Subcutaneous abdominal adipose tissue (tissue), 5 donors: ENCODE measurements around the gene APP.

Source experiments
- H3K27ac ChIP-seq: one replicate; pipeline ENCODE4 v1.7.0; 2013; ENCODE audit warnings: low read depth, mild to moderate bottlenecking, inconsistent platforms, low read length, moderate library complexity
- H3K27me3 ChIP-seq, 5 donors: one replicate each; pipeline ENCODE4 v1.7.0; 2013; ENCODE audit warnings: low read length in 5 of 5, inconsistent platforms in 1 of 5; ENCODE audit not compliant: control insufficient read depth in 5 of 5, insufficient read depth in 4 of 5
- H3K36me3 ChIP-seq, 5 donors: one replicate each; pipeline ENCODE4 v1.7.0; 2013; ENCODE audit warnings: low read length in 5 of 5; ENCODE audit not compliant: control insufficient read depth in 5 of 5, insufficient read depth in 5 of 5
- H3K4me1 ChIP-seq, 5 donors: one replicate each; pipeline ENCODE4 v1.7.0; 2013; ENCODE audit warnings: low read length in 5 of 5, mild to moderate bottlenecking in 3 of 5, moderate library complexity in 1 of 5; ENCODE audit not compliant: control insufficient read depth in 5 of 5, insufficient read depth in 5 of 5
- H3K4me3 ChIP-seq, 5 donors: one replicate each; pipeline ENCODE4 v1.7.0; 2013; ENCODE audit warnings: low read length in 5 of 5, low read depth in 1 of 5
- H3K9ac ChIP-seq, 5 donors: one replicate each; pipeline ENCODE4 v1.7.0; 2013; ENCODE audit warnings: low read length in 5 of 5, mild to moderate bottlenecking in 4 of 5, moderate library complexity in 3 of 5
- H3K9me3 ChIP-seq, 5 donors: one replicate each; pipeline ENCODE4 v1.7.0; 2013; ENCODE audit warnings: low read length in 5 of 5; ENCODE audit not compliant: control insufficient read depth in 5 of 5
- donor health status: healthy.
- donor health status: healthy.
- donor health status: healthy.
- donor health status: healthy.
- donor health status: healthy.

Gene APP

GRCh38 chr21:26167593-26167992 is 3.0 kb downstream of the APP start:
- H3K9ac ChIP-seq: no peak overlapping the region
- H3K4me3 ChIP-seq: peak overlapping the region in 3 of 5 donors; percentile 12 to 34 (median 20)
- H3K27me3 ChIP-seq: no peaks in the 10 kb centered on the region
- no peaks in the 10 kb centered on the region for H3K9me3 ChIP-seq
- peaks cover 0 to 46% (median 29%) of the 10 kb centered on the region in 5 donors for H3K4me1 ChIP-seq
- peak overlapping the region; percentile 89 for H3K27ac ChIP-seq
- H3K36me3 ChIP-seq: no peaks in the 10 kb centered on the region

DNA sequence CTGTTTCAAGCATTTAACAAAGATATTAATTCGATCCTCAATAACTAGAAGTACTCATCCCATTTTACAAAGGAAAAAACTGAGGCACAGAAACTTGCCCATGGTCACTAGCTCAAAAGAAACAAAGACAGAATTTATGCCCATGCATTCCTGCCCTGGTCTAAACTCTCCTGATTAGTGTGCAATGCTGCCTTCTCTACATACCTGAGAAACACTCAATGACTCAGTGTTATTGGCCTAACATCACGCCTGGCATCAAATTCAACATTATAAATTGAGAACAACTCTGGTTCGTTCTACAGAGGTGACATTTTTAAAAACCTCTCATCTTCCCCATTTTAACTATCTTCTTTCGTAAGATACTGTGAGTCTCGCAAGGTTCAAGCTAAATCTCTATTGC is 5.2 kb downstream of the APP start:
- Histone ChIP-seq H3K27ac (no peak overlapping the region), H3K27me3 (no peaks in the 10 kb centered on the region), H3K36me3 (no peaks in the 10 kb centered on the region), H3K4me3 (no peak overlapping the region), H3K9me3 (no peaks in the 10 kb centered on the region), H3K4me1 (peaks cover 0 to 39% (median 21%) of the 10 kb centered on the region in 5 donors), H3K9ac (no peak overlapping the region)

DNA sequence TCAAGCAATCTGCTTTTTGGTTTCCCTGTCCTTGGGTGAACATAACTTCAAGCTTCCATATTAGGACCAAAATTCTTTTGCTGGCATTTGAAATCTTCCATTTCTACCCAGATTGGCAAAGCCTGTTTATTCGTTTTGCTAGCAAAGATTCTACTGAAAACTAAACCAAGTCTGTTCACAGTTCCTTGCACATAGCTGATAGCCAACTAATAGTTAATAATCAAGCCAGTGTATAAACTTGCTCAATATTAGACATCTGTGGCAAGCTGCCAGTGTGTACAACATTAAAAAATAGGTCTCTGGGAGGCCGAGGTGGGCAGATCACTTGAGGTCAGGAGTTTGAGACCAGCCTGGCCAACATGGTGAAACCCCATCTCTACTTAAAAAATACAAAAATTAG is 6.3 kb downstream of the APP start:
- H3K27me3 ChIP-seq: no peaks in the 10 kb centered on the region
- H3K36me3 ChIP-seq: no peaks in the 10 kb centered on the region
- peaks cover 0 to 31% (median 11%) of the 10 kb centered on the region in 5 donors for H3K4me1 ChIP-seq
- no peak overlapping the region for H3K4me3 ChIP-seq
- H3K9ac ChIP-seq: no peak overlapping the region
- no peak overlapping the region for H3K27ac ChIP-seq
- no peaks in the 10 kb centered on the region for H3K9me3 ChIP-seq

DNA sequence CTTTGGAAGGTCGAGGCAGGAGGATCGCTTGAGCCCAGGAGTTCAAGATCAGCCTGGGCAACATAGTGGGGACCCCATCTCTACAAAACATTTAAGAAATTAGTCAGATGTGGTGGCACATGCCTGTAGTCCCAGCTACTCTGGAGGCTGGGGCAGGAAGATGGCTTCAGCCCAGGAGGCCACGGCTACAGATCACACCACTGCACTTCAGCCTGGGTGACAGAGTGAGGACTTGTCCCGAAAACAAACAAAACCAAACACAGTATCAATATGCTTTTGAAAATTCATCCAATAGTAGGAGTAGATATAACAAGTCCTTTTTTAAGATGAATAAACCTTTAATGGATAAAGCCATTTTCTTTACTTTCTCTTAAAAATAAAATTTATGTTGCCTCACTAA is 8.5 kb downstream of the APP start:
- H3K27ac ChIP-seq: no peak overlapping the region
- H3K9ac ChIP-seq: no peak overlapping the region
- H3K4me1 ChIP-seq: peaks cover 0 to 10% (median 0%) of the 10 kb centered on the region in 5 donors
- no peak overlapping the region for H3K4me3 ChIP-seq
- no peaks in the 10 kb centered on the region for H3K9me3 ChIP-seq
- H3K36me3 ChIP-seq: no peaks in the 10 kb centered on the region
- H3K27me3 ChIP-seq: no peaks in the 10 kb centered on the region

DNA sequence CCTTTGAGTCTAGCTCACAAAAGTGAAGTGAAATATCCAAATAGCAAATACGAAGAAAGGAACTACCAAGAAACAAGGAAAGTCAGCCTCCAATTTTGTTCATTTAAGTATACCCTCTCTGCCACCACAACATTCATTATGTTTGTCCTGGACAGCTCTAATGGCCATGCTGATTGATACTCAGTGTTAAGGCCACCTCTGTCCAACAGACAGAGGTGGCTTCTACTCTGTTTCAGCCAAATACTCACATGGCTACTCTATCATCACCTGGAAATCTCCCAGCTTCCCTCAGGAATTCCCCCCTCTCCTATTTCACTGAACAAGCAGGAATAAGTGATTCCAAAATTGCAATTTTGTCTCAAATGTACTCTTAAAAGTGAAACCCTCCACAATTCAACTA is 10.7 kb downstream of the APP start:
- Histone ChIP-seq H3K27ac (no peak overlapping the region), H3K9ac (no peak overlapping the region), H3K4me3 (no peak overlapping the region), H3K36me3 (no peaks in the 10 kb centered on the region), H3K4me1 (no peaks in the 10 kb centered on the region), H3K9me3 (no peaks in the 10 kb centered on the region), H3K27me3 (no peaks in the 10 kb centered on the region)

DNA sequence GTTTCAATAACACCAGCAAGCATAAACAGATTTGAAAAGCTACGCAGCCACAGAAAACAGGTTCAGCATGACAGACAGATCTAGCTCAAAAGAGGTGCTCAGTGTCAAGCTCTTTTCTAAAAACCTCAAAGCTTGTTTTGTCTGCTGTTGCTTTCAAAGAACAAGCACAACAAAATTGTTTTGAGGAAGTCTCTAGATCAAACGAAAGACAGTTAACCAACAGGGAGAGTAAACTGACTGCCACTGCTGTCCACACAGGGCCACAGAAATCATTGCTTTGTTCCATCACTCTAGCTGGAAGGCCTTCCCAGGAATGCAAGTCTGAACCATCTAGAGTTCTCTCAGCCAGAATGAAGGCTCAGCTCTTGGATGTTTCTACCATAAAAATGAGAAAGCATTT is 12.8 kb downstream of the APP start:
- no peaks in the 10 kb centered on the region for H3K9me3 ChIP-seq
- no peak overlapping the region for H3K4me3 ChIP-seq
- no peaks in the 10 kb centered on the region for H3K27me3 ChIP-seq
- no peaks in the 10 kb centered on the region for H3K4me1 ChIP-seq
- no peaks in the 10 kb centered on the region for H3K36me3 ChIP-seq
- no peak overlapping the region for H3K27ac ChIP-seq
- H3K9ac ChIP-seq: no peak overlapping the region

- no peaks in the 10 kb centered on the region for H3K9me3 ChIP-seq
- no peak overlapping the region for H3K9ac ChIP-seq
- H3K27me3 ChIP-seq: no peaks in the 10 kb centered on the region
- H3K4me3 ChIP-seq: no peak overlapping the region
- H3K4me1 ChIP-seq: no peaks in the 10 kb centered on the region
- H3K36me3 ChIP-seq: no peaks in the 10 kb centered on the region
- no peak overlapping the region for H3K27ac ChIP-seq
These were observed 15.8 kb downstream of the APP start for GRCh38 chr21:26154753-26155152.

- Histone ChIP-seq H3K9me3 (no peaks in the 10 kb centered on the region), H3K36me3 (no peaks in the 10 kb centered on the region), H3K4me3 (no peak overlapping the region), H3K27me3 (no peaks in the 10 kb centered on the region), H3K9ac (no peak overlapping the region), H3K27ac (no peak overlapping the region), H3K4me1 (peaks cover 0 to 5% (median 3%) of the 10 kb centered on the region in 5 donors)
These were observed 16.8 kb downstream of the APP start for GRCh38 chr21:26153758-26154157.

DNA sequence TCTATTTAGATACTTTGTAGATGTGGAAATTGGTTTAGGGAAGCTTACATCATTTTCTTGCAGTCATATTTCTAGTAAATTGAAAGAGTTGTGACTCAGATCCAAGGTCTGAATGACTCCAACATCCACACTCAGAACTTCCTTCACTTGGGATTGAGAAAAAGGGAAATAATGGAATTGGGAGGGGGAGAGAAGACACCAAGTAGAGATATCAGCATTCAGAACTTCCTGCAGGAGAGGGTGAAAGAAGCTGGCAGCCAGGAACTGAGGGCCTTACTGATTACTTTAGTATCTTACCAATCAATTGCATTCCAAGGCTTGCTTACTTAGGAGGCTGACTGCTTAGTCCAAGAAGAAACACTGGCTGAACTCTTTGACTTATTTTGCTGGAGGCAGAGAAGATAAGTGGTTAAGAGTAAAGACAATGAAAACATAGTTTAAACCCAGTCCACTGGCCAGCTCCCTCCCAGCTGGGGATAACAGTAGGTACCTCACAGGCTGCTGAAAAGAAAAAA is 21.7 kb downstream of the APP start:
- Histone ChIP-seq H3K27ac (no peak overlapping the region), H3K9ac (no peak overlapping the region), H3K4me1 (peaks cover 0 to 14% (median 7%) of the 10 kb centered on the region in 5 donors), H3K9me3 (no peaks in the 10 kb centered on the region), H3K36me3 (no peaks in the 10 kb centered on the region), H3K27me3 (no peaks in the 10 kb centered on the region), H3K4me3 (no peak overlapping the region)

DNA sequence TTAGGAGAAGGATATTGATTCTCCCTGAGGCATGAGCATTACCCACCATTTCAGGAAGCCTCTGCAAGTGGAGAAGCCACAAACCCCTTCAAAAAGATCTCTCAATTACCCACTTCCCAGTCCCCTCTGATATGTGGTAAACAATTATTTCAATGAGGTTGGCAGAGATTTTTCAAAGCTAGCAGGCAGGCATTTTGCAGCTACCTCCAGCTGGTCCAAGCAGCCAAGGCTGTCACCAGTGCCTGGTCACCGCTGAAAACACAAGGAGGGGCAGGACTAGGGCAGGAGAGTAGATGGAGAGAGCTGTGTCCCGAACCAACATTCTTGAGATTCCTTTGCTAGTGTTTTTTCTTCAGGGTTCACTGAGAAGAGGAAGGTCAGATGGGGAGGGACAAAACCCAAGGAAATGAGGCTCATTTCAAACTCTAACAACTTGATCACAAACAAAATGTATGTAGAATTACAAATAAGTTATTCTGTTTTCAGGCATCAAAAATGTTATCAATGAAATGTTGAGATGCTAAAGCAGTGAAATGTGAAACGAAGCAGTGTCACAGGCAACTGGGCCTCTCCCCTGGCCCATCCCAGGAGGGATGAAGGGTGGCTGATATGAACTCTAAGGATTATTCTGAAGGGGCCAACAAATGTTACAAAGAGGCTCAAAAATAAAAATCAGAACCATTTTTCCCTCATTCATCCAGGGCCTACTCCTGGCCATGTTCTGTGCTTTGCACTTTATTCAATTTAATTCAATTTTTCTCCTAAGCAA is 22.3 kb downstream of the APP start:
- Histone ChIP-seq H3K4me1 (peaks cover 0 to 14% (median 7%) of the 10 kb centered on the region in 5 donors), H3K4me3 (no peak overlapping the region), H3K27me3 (no peaks in the 10 kb centered on the region), H3K27ac (peak overlapping the region; percentile 21), H3K9ac (no peak overlapping the region), H3K9me3 (no peaks in the 10 kb centered on the region), H3K36me3 (no peaks in the 10 kb centered on the region)
